ENCODE measurements around the gene GRAMD2A.

DNA sequence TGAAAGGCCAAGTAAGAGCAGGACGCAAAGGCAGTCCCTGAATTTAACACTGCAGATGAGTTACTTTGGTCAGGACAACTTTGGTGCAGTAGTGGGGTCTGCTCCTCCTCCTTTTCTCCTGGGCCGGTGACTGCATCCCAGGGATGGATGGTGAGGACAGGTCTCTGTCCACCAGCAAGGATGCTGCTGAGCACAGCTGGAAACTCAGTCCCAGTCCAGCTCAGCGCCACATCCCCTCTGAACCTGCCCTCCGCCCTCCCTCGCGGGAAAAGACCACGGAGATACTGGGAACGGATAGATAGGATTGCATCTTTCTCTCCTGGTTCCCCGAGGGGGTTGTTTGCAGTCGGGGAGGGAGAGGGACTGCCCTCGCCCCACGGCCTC, 13.8 kb downstream of the GRAMD2A start:
- TF ChIP-seq, protein P1, sequence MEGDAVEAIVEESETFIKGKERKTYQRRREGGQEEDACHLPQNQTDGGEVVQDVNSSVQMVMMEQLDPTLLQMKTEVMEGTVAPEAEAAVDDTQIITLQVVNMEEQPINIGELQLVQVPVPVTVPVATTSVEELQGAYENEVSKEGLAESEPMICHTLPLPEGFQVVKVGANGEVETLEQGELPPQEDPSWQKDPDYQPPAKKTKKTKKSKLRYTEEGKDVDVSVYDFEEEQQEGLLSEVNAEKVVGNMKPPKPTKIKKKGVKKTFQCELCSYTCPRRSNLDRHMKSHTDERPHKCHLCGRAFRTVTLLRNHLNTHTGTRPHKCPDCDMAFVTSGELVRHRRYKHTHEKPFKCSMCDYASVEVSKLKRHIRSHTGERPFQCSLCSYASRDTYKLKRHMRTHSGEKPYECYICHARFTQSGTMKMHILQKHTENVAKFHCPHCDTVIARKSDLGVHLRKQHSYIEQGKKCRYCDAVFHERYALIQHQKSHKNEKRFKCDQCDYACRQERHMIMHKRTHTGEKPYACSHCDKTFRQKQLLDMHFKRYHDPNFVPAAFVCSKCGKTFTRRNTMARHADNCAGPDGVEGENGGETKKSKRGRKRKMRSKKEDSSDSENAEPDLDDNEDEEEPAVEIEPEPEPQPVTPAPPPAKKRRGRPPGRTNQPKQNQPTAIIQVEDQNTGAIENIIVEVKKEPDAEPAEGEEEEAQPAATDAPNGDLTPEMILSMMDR (IDR thresholded peaks at IDR 0.05): no peak
- no peak for TF ChIP-seq POLR2A (IDR thresholded peaks at IDR 0.05)

Measured in tibial nerve (tissue), 3 donors.